GM12878 (cell line): ENCODE data around the gene CRIM1. TPM values are rescaled to one million over a fixed set of nuclear protein-coding genes. Genes with fewer than 3 reads are reported as not detected.

Experiments used
- ATAC-seq: fragments of 200-7000 bp; cut with Tn5 transposase; 3 replicates; pipeline ENCODE4 v1.9.1; 2020; ENCODE audit warnings: mild to moderate bottlenecking, moderate library complexity
- BruUV-seq: library from RNA; stranded (reverse); fragments of 400-500 nt; replicated peaks from 2 replicates; lab custom pipeline; 2021; lab: Mats Ljungman, UMichigan
- CTCF ChIA-PET: fragments of 300-600 bp; sonication (Branson Sonifier 250); formaldehyde crosslinking; extraction: SDS; loops from one replicate; lab custom pipeline; 2021; ENCODE audit warnings: inconsistent platforms; lab: Yijun Ruan, JAX
- POLR2A ChIA-PET: fragments of 350-600 bp; formaldehyde crosslinking; extraction: SDS; loops from one replicate; lab custom pipeline; 2021; ENCODE audit warnings: inconsistent platforms; lab: Charles Lee
- RAD21 ChIA-PET: fragments of 300-600 bp; sonication (Branson Sonifier 250); formaldehyde crosslinking; loops from one replicate; lab custom pipeline; 2023; ENCODE audit warnings: antibody characterized with exemption; ENCODE audit not compliant: unreplicated experiment; lab: Charles Lee
- SMC1A ChIA-PET: fragments of 300-600 bp; sonication (Branson Sonifier 250); formaldehyde crosslinking; loops from one replicate; lab custom pipeline; 2023; ENCODE audit not compliant: unreplicated experiment, uncharacterized antibody; lab: Charles Lee
- DNase-seq: peaks from one replicate; pipeline ENCODE4 v3.0.0-alpha.2; 2011; ENCODE audit warnings: low read depth, low spot score
- FAIRE-seq: peaks from 3 replicates; lab custom pipeline; 2011; peaks lifted over from hg19 to GRCh38; lab: Jason Lieb, UNC
- H2AFZ ChIP-seq: 2 replicates; pipeline ENCODE4 v1.6.0; 2011; ENCODE audit warnings: low read depth, low read length, control low read depth; ENCODE audit not compliant: control insufficient read depth
- H3K27ac ChIP-seq: 2 replicates; pipeline ENCODE4 v1.5.1; 2011; ENCODE audit warnings: control low read depth; ENCODE audit not compliant: control insufficient read depth, insufficient read depth
- H3K27me3 ChIP-seq, 2 experiments: replicated peaks in 1 of 2; 2 replicates each; pipeline versions ENCODE4 v1.6.0 to v1.6.1; 2011; ENCODE audit warnings: low read length in 1 of 2; ENCODE audit not compliant: control insufficient read depth in 2 of 2, insufficient read depth in 2 of 2
- H3K36me3 ChIP-seq, 2 experiments: 2 replicates each; pipeline ENCODE4 v1.5.1; 2011; ENCODE audit warnings: low read length in 1 of 2; ENCODE audit not compliant: control insufficient read depth in 2 of 2, insufficient read depth in 2 of 2
- H3K4me1 ChIP-seq: 2 replicates; pipeline ENCODE4 v1.6.1; 2011; ENCODE audit warnings: mild to moderate bottlenecking, low read length, moderate library complexity, mixed read lengths; ENCODE audit not compliant: control insufficient read depth, insufficient read depth
- H3K4me2 ChIP-seq: 2 replicates; pipeline ENCODE4 v1.6.0; 2011; ENCODE audit warnings: control low read depth; ENCODE audit not compliant: control insufficient read depth, insufficient read depth
- H3K4me3 ChIP-seq: fragments of 200-600 bp; sonication (generic); 2 replicates; pipeline ENCODE4 v1.5.1; 2016
- H3K79me2 ChIP-seq: 2 replicates; pipeline ENCODE4 v1.6.0; 2011; ENCODE audit warnings: low read length; ENCODE audit not compliant: control insufficient read depth, insufficient read depth
- H3K9ac ChIP-seq: 2 replicates; pipeline ENCODE4 v1.8.0; 2011; ENCODE audit warnings: low read length, control low read depth, mixed read lengths; ENCODE audit not compliant: control insufficient read depth, insufficient read depth
- H3K9me3 ChIP-seq: replicated peaks from 3 replicates; pipeline ENCODE4 v1.5.1; 2011; ENCODE audit warnings: mild to moderate bottlenecking, low read length; ENCODE audit not compliant: control insufficient read depth, insufficient read depth
- H4K20me1 ChIP-seq: 2 replicates; pipeline ENCODE4 v1.6.0; 2011; ENCODE audit not compliant: control insufficient read depth, insufficient read depth
- BACH1 ChIP-seq: fragments of 450-650 bp; IDR thresholded peaks from 2 replicates; pipeline ENCODE4 v1.6.1; 2017; ENCODE audit warnings: mild to moderate bottlenecking, borderline replicate concordance
- BRCA1 ChIP-seq: IDR thresholded peaks from 2 replicates; pipeline ENCODE4 v1.6.1; 2011; ENCODE audit warnings: low read depth, low read length, improper control_type of control experiment
- CBFB ChIP-seq: IDR thresholded peaks from 2 replicates; pipeline ENCODE4 v1.6.1; 2016; ENCODE audit warnings: antibody characterized with exemption, low read depth
- CBX3 ChIP-seq: fragments of 200-600 bp; sonication (generic); IDR thresholded peaks from 2 replicates; pipeline ENCODE4 v1.6.1; 2016; ENCODE audit warnings: low read depth, borderline replicate concordance
- EZH2 ChIP-seq: IDR thresholded peaks from 2 replicates; pipeline ENCODE4 v1.6.1; 2012; ENCODE audit warnings: low read depth, mild to moderate bottlenecking, control low read depth, inconsistent platforms, low read length, borderline replicate concordance; ENCODE audit not compliant: control insufficient read depth
- FOS ChIP-seq: IDR thresholded peaks from 3 replicates; pipeline ENCODE4 v1.6.1; 2011; ENCODE audit warnings: borderline replicate concordance; ENCODE audit not compliant: insufficient read length; ENCODE audit errors: extremely low read depth
- GABPA ChIP-seq: IDR thresholded peaks from 2 replicates; pipeline ENCODE4 v1.6.1; 2014; ENCODE audit warnings: antibody characterized with exemption, low read depth, mild to moderate bottlenecking, inconsistent platforms
- KLF5 ChIP-seq: fragments of 450-650 bp; IDR thresholded peaks from 2 replicates; pipeline ENCODE4 v1.6.1; 2014; ENCODE audit warnings: mild to moderate bottlenecking; ENCODE audit not compliant: partially characterized antibody
- MEF2B ChIP-seq: fragments of 450-650 bp; IDR thresholded peaks from 2 replicates; pipeline ENCODE4 v1.6.1; 2018; ENCODE audit warnings: mild to moderate bottlenecking, moderate library complexity; ENCODE audit not compliant: partially characterized antibody, poor library complexity, severe bottlenecking
- NFYB ChIP-seq: IDR thresholded peaks from 2 replicates; pipeline ENCODE4 v1.6.1; 2011; ENCODE audit warnings: low read depth, mild to moderate bottlenecking, low read length, improper control_type of control experiment, moderate library complexity; ENCODE audit not compliant: insufficient read depth
- NR2C1 ChIP-seq: fragments of 450-650 bp; IDR thresholded peaks from 2 replicates; pipeline ENCODE4 v1.6.1; 2017; ENCODE audit warnings: antibody characterized with exemption, mild to moderate bottlenecking, moderate library complexity
- NR2C2 ChIP-seq: IDR thresholded peaks from 2 replicates; pipeline ENCODE4 v1.6.1; 2011; ENCODE audit warnings: borderline replicate concordance, low read depth; ENCODE audit not compliant: control insufficient read depth, insufficient read length
- PAX8 ChIP-seq: fragments of 450-650 bp; IDR thresholded peaks from 2 replicates; pipeline ENCODE4 v1.6.1; 2017; ENCODE audit warnings: mild to moderate bottlenecking, moderate library complexity
- SMC3 ChIP-seq: IDR thresholded peaks from 2 replicates; pipeline ENCODE4 v1.6.1; 2011; ENCODE audit warnings: low read length, improper control_type of control experiment, borderline replicate concordance
- SREBF2 ChIP-seq: IDR thresholded peaks from 2 replicates; pipeline ENCODE4 v1.6.1; 2012; ENCODE audit warnings: mild to moderate bottlenecking, low read length
- WGBS: methylation state at CpG from one replicate; pipeline ENCODE4 v1.1.6; 2016; ENCODE audit warnings: low lambda C conversion rate; ENCODE audit not compliant: insufficient replicate concordance, insufficient coverage; ENCODE audit errors: missing lambda C conversion rate; 5-methylcytosine and 5-hydroxymethylcytosine counted together
- in situ Hi-C: fragments of 300-500 bp; cut with MboI; formaldehyde crosslinking; loops from 9 replicates; pipeline ENCODE4 v1.14.3; 2018; ENCODE audit warnings: mixed read lengths
- intact Hi-C: fragments of 100-400 bp; cut with micrococcal nuclease; formaldehyde crosslinking; loops from one replicate; pipeline ENCODE4 v1.14.2; 2022; ENCODE audit not compliant: unreplicated experiment
- polyA plus RNA-seq, 11 experiments: library from polyadenylated mRNA; depleted of rRNA in 4 of 11; unstranded in 6 of 11; stranded (reverse) in 5 of 11; fragments of >200 nt; fragmentation: Nextera tagmentation in 4 of 11; fragmentation: Illumina TruSeq in 1 of 11; extraction: Ambion mirVana in 4 of 11; extraction: Trizol in 1 of 11; gene quantifications; 1 replicate in 1 of 11; 2 replicates in 10 of 11; pipeline versions ENCODE4 v1.2.1 to v1.2.3, GENCODE V29; 2011 to 2016; ENCODE audit warnings: inconsistent platforms in 2 of 11, missing spikeins in 2 of 11, low read depth in 1 of 11
- total RNA-seq, 4 experiments: library from RNA; depleted of rRNA in 3 of 4; stranded (reverse); fragments of >200 nt in 3 of 4; fragmentation: Illumina TruSeq in 1 of 4; extraction: Trizol in 1 of 4; gene quantifications; 2 replicates each; pipeline versions ENCODE4 v1.2.1 to v1.2.3, GENCODE V29; 2013 to 2021
- TF ChIP-seq, protein P1 (sequence below): IDR thresholded peaks from 2 replicates; pipeline ENCODE4 v1.6.1; 2011; ENCODE audit warnings: low read depth, low read length, improper control_type of control experiment, borderline replicate concordance
- TF ChIP-seq, protein P2 (sequence below): IDR thresholded peaks from 2 replicates; pipeline ENCODE4 v1.6.1; 2012; ENCODE audit warnings: low read length, inconsistent platforms

CRIM1 gene
- total and polyA plus RNA-seq, 10 of the 15 experiments (the other 5 are each of a cell fraction or from before 2014, with no cell fraction given), result 0.42 to 7.4 (median 3.1) TPM

DNA sequence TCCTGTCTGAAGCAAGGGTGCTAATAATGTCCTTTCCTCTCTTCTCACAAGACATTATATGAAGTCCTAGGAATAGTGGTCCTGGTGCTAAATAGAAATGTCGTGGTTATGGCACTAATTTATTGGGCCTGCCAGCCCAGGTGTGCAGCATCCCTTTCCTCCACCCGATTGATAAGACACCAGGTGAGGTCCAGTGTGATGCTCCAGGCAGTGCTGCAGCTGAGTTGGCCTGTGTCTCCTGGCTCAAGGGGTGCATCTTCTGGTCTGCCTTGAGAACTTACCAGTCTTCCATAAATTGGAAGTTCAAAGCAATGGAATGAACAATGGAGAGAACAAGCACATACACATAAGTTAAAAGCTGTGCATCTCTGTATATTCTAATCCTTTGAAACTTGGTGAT is 26.9 kb downstream of the CRIM1 start:
- Histone ChIP-seq H3K36me3 (no peaks in the 10 kb centered on the region), H4K20me1 (no peaks in the 10 kb centered on the region), H3K9ac (no peak overlapping the region), H2AFZ (no peak overlapping the region), H3K4me3 (no peak overlapping the region), H3K27me3 (no peaks in the 10 kb centered on the region; a peak in 1 of 4 replicates), H3K79me2 (no peaks in the 10 kb centered on the region), H3K27ac (no peak overlapping the region), H3K9me3 (no peaks in the 10 kb centered on the region), H3K4me2 (no peak overlapping the region), H3K4me1 (no peaks in the 10 kb centered on the region)
- DNase-seq (no peak), FAIRE-seq (no peak), ATAC-seq (no peak)
- intact Hi-C loops, result no loop called here
- 0% methylated on average over 2 of the region's 2 CpGs for WGBS
- in situ Hi-C loops, result no loop called here
- ChIA-PET SMC1A (interaction anchor here (1.5 kb wide), 1 partner anchor 14 kb away, joined by 3 read pairs; no protein-coding TSS in a partner anchor), RAD21 (no interaction called here), CTCF (no interaction called here), POLR2A (no interaction called here)
- no TSS peak for BruUV-seq
- no peak for TF ChIP-seq FOS

DNA sequence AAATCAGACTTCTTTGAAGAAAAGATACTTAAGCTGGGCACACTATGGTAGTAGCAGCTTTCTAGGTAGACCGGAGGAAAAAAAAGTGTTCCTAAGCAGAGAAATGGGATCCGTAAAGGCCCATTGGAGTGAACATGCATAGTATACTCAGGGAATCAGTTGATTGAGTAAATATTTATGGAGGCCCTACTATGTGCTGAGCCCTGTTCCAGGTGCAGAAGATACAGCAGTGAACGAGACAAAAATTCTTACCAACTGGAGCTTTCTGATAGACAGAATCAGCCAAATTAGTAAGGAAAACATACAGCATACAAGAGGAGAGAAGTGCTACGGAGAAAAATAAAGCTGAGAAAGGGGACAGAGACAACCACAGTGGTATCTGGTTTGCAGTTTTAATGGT is 28.1 kb downstream of the CRIM1 start:
- WGBS, result 36% methylated on average over 4 of the region's 4 CpGs
- H3K27me3 ChIP-seq, result no peaks in the 10 kb centered on the region
- no peaks in the 10 kb centered on the region for H3K4me1 ChIP-seq
- intact Hi-C loops, result no loop called here
- no TSS peak for BruUV-seq
- no peak overlapping the region for H3K4me2 ChIP-seq
- TF ChIP-seq, protein P1, sequence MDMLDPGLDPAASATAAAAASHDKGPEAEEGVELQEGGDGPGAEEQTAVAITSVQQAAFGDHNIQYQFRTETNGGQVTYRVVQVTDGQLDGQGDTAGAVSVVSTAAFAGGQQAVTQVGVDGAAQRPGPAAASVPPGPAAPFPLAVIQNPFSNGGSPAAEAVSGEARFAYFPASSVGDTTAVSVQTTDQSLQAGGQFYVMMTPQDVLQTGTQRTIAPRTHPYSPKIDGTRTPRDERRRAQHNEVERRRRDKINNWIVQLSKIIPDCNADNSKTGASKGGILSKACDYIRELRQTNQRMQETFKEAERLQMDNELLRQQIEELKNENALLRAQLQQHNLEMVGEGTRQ, result no peak
- no peak for TF ChIP-seq KLF5
- no peak for TF ChIP-seq BRCA1
- TF ChIP-seq, protein P2, sequence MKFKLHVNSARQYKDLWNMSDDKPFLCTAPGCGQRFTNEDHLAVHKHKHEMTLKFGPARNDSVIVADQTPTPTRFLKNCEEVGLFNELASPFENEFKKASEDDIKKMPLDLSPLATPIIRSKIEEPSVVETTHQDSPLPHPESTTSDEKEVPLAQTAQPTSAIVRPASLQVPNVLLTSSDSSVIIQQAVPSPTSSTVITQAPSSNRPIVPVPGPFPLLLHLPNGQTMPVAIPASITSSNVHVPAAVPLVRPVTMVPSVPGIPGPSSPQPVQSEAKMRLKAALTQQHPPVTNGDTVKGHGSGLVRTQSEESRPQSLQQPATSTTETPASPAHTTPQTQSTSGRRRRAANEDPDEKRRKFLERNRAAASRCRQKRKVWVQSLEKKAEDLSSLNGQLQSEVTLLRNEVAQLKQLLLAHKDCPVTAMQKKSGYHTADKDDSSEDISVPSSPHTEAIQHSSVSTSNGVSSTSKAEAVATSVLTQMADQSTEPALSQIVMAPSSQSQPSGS, result no peak
- no peak for TF ChIP-seq SMC3
- TF ChIP-seq SREBF2, result no peak
- no peak for TF ChIP-seq EZH2
- TF ChIP-seq CBX3, result no peak
- no peak for TF ChIP-seq NR2C1
- no peak for TF ChIP-seq PAX8
- no peak for TF ChIP-seq BACH1
- no peak for TF ChIP-seq MEF2B
- TF ChIP-seq NR2C2, result no peak
- no peak for TF ChIP-seq NFYB
- no peak for TF ChIP-seq GABPA
- no peak for TF ChIP-seq CBFB
- RAD21 ChIA-PET, result no interaction called here
- POLR2A ChIA-PET, result no interaction called here
- H3K9me3 ChIP-seq, result no peaks in the 10 kb centered on the region
- H3K79me2 ChIP-seq, result no peaks in the 10 kb centered on the region
- FAIRE-seq (no peak), ATAC-seq (no peak), DNase-seq (no peak)
- H2AFZ ChIP-seq, result no peak overlapping the region
- SMC1A ChIA-PET, result interaction anchor here (0.7 to 1.5 kb wide), 2 partner anchors 12 to 19 kb away, joined by 3 to 4 read pairs; no protein-coding TSS in a partner anchor
- no peak overlapping the region for H3K9ac ChIP-seq
- CTCF ChIA-PET, result no interaction called here
- H3K27ac ChIP-seq, result no peak overlapping the region
- H3K4me3 ChIP-seq, result no peak overlapping the region
- no peaks in the 10 kb centered on the region for H3K36me3 ChIP-seq
- in situ Hi-C loops, result no loop called here
- no peaks in the 10 kb centered on the region for H4K20me1 ChIP-seq
